Measurements from ENCODE around the gene CDK9. TPM values are rescaled to one million over a fixed set of nuclear protein-coding genes. Genes with fewer than 3 reads are reported as not detected.
A peak's percentile ranks its signal among the peaks of the same experiment; 100 is the strongest.

Gene CDK9
- total and polyA plus RNA-seq, 10 of the 15 experiments (the other 5 are each of a cell fraction or from before 2014, with no cell fraction given), result 7.3 to 92.6 (median 51.6) TPM

- TF ChIP-seq ZNF384 (IDR thresholded peaks at IDR 0.05; ENCODE audit: borderline replicate concordance, low read depth, low read length) (no peak), IRF5 (IDR thresholded peaks at IDR 0.05; ENCODE audit: borderline replicate concordance) (no peak), ZBED1 (IDR thresholded peaks at IDR 0.05; ENCODE audit: borderline replicate concordance) (no peak), SUZ12 (IDR thresholded peaks at IDR 0.05; ENCODE audit: unreplicated experiment) (no peak), SRF (IDR thresholded peaks at IDR 0.05; ENCODE audit: low read depth in 2 of 2, low read length in 2 of 2) (no peak), RB1 (IDR thresholded peaks at IDR 0.05; ENCODE audit: borderline replicate concordance) (no peak), TBL1XR1 (IDR thresholded peaks at IDR 0.05; ENCODE audit: low read depth, low read length) (no peak), LARP7 (IDR thresholded peaks at IDR 0.05) (no peak), NR2F1 (conservative IDR thresholded peaks at IDR 0.05) (peak; percentile 41; the same call in 1 of the 2 replicates), USF2 (IDR thresholded peaks at IDR 0.05; ENCODE audit: borderline replicate concordance, low read depth, low read length) (no peak), PAX8 (IDR thresholded peaks at IDR 0.05) (no peak), ZBTB33 (IDR thresholded peaks at IDR 0.05) (no peak), ZNF274 (IDR thresholded peaks at IDR 0.05; ENCODE audit: insufficient read depth, insufficient read length) (no peak), ETV6 (conservative IDR thresholded peaks at IDR 0.05 in 1 of 2, IDR thresholded peaks at IDR 0.05 in 1 of 2; ENCODE audit: borderline replicate concordance in 1 of 2, low read depth in 1 of 2) (no peak), REST (IDR thresholded peaks at IDR 0.05; ENCODE audit: low read depth, low read length) (no peak), RAD21 (IDR thresholded peaks at IDR 0.05; ENCODE audit: insufficient read depth, low read depth, low read length) (no peak), JUNB (IDR thresholded peaks at IDR 0.05) (no peak), NKRF (conservative IDR thresholded peaks at IDR 0.05) (no peak)
Observed at GRCh38 chr9:127783111-127784008, 2.5 kb upstream of the CDK9 start (continued).
